ENCODE results near the gene ARFIP2.
"Not testable (repeated sequence)": the region's sequence is repeated elsewhere in the genome, so short reads cannot be mapped to it uniquely, and the experiment has no call there.

ARFIP2 gene, protein sequence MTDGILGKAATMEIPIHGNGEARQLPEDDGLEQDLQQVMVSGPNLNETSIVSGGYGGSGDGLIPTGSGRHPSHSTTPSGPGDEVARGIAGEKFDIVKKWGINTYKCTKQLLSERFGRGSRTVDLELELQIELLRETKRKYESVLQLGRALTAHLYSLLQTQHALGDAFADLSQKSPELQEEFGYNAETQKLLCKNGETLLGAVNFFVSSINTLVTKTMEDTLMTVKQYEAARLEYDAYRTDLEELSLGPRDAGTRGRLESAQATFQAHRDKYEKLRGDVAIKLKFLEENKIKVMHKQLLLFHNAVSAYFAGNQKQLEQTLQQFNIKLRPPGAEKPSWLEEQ

DNA sequence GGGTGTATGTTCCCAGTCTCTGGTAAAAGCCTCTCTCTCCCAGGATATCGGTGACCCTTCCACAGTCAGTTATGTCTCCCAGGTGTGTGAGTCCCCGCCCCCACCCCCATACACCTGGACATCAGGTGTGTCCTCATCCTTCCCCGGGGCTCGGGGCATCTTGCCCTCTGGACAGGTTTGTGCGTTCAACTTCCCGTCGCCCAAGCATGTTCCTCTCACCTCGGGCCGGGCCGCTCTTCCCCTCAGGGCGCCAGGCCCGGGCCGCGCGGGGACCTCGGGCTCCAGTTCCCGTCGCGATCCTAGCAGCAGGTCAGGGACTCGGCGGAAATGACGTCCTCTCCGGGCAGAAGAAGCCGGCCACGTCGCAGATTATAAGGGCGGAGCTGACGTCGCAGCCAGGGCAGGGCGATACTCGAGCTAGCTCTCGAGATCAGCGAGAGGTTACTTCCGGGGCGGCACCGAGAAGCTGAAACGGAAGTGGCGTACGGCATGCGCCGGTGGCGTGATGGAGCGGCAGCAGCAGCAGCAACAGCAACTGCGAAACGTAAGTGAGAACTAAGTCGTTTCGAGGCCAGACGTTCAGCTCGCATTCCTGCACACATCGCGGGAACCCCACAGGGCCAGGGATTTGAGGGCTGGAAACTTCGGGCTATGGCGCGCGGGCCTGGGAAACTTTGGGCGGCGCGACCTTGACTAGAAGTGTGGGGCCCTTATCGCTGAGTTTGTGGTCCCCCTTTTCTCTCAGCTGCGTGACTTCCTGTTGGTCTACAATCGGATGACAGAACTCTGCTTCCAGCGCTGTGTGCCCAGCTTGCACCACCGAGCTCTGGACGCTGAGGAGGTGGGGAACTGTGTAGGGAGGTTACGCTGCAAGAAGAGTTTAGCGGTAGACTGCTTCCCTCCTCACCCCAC is at the start of gene ARFIP2, which contains the start of gene TIMM10B:
ARFIP2 (minus strand) TSS at position 320 of the 912 bp plus-strand sequence. CDS start 910 bp downstream, outside the sequence.
TIMM10B (plus strand) TSS at position 490 of the 912 bp plus-strand sequence; CDS start at position 506, 16 bp downstream.
- DNase-seq, result peak; percentile 99

DNA sequence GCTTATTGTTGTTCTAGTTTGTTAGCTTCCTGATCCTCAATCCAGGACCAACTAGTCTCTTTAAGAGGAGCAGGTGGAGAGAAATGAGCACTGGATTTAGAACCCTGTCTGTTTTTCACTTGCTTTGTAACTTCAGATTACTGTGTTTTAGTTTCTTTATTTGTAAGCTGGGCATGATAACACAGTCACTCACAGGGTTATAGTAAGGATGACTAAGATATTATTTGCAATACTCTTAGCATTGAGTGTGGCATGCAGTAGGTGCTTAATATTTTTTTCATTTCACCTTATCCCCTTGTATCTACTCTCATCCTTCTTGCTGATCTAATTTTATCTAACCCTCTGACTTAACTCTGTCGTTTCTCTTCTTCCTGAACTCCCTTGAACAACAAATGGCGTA is 49.7 kb upstream of the ARFIP2 start:
- no peak for DNase-seq

DNA sequence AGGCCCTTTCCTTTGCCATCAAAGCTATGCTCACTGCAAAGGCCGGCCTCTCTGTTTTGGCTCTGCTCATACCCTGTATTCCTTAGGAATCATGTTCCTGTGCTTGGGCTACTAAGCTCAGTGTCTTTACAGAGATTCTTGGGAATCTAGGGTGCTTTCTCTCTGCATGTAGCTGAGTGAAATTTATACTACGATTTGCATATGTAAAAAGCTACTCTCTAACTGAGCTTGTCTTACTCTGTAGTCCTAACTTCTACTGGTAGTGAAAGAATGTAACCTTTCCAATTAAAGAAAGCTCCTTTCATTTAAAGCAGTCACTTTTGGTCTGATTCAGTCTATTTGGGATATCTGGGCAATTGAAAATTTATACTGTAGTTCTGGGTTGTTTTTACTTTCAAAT is 48.1 kb upstream of the ARFIP2 start:
- no peak for DNase-seq

DNA sequence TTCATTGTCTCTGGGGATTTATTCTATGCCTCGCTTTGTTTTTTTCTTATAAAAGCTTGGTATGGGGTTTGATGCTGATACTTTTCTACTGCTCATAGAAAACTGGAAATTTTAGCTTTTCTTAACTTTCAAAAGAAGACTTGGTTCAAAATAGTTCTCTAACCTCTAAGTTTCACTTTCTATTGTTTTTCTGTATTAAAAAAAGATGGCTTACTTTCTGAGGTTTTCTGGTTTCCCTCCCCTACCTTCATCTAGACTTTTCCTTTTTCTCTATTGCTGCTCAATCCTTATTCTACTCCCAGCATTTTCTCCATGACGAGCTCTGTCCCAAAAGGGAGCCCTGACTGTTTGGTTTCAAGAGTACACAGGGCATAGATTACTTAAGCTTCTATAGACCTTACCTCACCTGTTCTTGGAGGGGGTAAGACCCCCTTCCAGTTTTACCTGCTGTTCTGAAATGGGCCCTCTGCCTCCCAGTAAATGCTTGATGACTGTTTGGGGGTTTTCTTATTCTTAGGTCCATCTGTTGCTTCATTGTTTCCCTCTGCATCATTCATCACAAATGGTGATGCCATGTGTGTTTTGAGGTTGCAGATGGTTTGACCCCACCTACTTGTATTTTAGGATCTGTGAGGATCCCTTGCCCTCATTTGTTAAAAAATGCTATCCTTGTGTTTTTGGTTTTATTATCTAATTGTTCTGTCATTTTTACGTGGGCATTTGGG is 45.4 kb upstream of the ARFIP2 start:
- DNase-seq, result no peak

DNA sequence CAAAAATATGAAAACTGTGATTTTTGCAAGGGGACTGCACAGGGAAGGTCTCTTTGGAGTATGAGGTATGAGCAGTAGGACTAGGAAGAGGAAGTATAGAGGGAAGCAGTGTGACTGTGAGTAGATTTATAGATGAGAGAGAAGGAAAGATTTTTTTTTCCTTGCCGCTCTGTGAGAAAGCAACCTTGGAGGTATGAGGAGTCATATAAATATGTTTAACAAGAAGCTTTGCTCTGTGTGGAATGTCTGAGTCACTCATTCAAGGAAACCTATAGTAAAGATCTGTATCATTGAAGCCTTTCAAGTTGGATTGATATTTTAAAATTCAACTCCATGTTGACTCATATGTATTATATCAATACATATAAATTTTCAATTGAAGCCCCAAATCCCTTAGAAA is 42.1 kb upstream of the ARFIP2 start:
- DNase-seq, result no peak

DNA sequence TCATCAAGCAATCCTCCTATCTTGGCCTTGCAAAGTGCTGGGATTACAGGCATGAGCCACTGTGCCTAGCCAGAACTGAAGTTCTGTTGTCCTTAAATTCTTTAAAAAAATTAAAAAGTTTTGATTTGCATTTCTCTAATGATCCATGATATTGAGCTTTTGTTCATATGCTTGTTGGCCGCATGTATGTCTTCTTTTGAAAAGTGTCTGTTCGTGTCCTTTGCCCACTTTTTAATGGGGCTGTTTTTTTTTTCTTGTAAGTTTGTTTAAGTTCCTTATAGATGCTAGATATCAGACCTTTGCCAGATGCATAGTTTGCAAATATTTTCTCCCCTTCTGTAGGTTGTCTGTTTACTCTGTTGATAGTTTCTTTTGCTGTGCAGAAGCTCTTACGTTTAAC is 40.8 kb upstream of the ARFIP2 start:
- not testable (repeated sequence) for DNase-seq

DNA sequence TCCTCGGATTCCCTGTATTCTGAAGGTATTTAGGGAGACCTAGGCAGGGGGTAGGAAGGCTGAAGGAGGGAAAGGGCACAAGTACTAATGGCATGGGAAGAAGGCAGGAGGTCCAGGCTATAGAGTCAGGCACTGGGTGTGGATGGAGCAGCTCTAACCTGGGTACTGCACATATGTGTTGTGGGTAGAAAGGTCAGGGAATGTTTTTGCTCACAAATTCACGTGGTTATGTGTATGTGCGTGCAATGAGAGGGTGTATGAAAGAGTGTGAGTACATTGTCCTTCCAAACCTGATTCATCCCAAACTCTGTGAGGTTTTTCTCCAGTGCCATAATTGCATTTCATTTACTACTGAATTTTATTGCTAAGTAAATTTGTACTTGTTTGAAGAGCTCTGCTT is 39.1 kb upstream of the ARFIP2 start:
- no peak for DNase-seq

DNA sequence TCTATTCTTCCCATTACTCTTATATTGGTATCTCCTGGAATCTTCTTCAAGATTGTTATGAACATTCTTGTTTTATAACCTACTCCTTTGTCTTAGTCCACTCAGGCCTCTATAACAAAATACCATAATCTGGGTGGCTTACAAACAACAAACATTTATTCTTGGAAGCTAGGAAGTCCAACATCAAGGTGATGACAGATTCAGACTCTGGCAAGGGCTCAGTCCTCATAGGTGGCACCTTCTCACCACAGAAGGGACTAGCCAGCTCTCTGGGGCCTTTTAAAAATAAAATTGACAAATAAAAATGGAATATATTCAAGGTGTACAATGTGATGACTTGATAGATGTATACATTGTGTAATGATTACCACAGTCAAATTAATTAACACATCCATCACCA is 35.7 kb upstream of the ARFIP2 start:
- no peak for DNase-seq

DNA sequence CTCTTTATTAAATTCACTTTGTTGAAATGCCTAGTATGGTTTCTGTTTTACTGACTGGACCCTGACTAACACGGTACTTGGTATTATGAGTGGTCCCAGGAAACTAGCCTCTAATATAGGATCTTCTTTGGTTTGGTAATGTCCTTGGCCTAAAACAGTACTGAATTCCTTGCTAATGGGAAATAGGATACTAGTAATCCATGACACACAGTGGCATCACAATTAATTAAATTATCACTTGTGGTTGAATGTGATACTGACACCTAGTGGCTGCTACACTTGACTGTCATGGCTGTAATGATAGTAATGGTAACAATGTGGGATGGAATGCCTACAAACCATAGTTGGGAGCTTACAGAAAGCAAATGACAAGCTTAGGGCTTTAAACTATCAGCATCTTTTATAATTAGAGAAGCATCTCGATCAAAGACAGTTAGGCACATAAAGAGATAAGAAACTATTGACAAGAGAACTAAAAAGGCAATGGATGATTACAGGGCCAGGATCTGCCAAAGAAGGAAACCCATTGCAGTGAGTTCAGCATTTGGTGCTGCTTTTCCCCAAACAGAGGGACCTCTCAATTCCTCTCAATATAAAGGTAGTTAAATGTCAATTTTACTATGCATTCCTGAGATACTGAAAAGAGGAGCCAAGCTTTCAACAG is 24.6 kb upstream of the ARFIP2 start:
- peak; percentile 72 for DNase-seq

DNA sequence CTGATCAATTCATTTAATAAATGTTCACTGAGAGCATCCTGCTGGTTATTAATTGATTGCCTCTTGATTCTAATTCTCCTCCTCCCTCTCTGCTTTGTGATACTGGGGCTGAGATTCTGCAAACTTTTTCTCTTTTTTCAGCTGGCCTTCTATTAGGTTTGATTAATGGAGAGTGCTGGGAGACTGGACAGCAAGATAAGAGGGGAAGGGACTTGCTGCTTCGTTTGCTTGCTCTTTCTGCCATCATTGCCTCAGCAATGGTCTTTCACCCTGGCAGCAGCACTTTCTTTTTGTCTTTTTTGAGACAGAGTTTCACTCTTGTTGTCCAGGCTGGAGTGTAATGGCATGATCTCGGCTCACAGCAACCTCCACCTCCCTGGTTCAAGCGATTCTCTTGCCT is 23.0 kb upstream of the ARFIP2 start:
- DNase-seq, result no peak

DNA sequence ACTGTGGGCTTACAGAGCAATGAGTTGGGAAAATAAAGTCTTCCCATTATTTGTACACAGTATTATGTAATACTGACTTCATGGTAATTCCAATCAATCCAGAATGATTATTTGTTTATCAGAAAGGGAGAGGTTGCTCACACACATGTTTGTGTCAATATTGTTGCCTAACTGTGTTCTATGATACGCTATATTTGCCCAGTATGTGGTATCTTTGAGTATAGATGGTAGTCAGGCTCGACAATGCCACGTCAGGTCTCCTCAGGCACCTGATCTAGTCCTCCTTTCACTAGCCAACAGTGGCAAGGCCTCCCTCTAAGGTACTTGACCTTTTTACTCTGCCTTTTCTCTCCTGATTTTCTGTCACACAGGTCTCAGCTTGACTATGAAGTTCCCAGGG is 21.3 kb upstream of the ARFIP2 start:
- no peak for DNase-seq

DNA sequence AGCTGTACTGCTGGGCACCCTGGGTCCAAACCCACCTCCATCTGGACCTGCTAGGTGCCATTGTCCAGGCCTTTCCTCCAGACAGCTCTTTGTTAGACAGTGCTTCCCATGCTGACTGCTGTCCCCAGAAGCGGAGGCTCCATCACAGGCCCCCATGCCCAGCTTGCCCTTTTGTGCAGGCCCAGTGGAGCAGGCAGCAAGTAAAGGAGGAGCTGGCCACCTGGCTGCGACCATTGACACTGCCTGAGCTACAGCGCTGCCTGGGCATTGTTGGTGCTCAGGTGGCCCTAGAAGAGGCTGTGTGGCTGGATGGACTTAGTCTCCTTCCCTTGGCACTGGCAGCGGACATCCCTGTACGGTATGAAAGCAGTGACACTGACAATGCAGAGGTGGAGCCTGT is 17.4 kb upstream of the ARFIP2 start:
- DNase-seq, result no peak

DNA sequence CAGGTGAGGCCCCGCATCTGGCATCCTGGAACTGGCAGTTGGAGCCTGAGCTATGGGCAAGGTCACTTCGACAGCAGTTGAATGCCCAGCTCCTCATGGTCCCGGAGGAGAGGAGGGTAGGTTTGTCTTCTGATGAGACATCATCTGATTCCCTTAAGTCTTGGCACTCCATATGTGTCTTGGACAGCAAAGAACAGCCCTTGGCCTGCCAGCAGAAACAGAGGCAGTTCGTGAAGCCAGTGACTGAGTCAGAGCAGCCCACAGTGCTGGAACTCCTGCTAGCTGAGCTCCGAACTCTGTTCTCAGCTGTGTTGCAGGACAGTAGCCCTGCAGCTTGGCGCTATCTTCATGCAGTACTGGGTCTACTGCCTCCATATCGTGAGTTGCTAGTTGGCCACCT is 17.0 kb upstream of the ARFIP2 start:
- no peak for DNase-seq

DNA sequence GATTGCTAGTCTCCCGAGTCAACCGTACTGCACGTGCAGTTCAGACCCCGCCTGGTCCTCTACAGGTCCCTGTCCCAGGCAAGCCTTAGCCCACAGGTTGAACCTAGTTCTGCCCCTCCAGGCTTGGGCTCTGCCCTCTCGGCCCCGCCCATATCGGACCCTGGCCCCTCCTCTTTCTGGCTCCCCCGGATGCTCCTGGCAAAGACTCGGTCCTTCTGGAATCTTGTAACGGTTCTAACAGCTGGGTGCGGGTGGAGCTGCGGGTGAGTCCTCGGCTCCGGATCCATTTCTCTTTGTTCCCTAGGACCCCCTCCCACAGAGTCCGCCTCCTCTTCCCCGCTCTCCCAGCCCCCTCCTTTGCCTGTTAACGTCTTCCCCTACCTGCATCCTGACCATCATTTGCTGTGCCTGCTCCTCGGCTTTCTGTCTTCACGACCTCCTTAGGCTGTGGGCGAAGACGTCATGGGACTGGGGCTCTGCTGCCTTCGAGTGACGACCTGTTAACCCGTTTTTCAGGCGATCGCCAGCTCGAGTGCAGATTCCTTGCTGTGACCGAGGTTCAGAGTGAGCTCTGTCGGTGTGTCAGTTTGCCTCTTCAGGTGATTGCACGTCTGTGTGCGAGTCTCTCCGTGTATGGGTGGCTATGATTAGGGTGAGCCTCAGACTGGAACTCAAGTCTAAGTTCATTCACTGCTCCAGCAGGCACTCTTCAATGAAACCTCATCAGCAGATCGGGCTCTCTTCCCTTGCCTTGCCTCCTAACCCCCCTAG is 16.1 kb upstream of the ARFIP2 start, which contains the start of gene DNHD1:
DNHD1 (plus strand) TSS at position 212 of the 771 bp plus-strand sequence. CDS start 936 bp downstream, outside the sequence.
- DNase-seq, result no peak

DNA sequence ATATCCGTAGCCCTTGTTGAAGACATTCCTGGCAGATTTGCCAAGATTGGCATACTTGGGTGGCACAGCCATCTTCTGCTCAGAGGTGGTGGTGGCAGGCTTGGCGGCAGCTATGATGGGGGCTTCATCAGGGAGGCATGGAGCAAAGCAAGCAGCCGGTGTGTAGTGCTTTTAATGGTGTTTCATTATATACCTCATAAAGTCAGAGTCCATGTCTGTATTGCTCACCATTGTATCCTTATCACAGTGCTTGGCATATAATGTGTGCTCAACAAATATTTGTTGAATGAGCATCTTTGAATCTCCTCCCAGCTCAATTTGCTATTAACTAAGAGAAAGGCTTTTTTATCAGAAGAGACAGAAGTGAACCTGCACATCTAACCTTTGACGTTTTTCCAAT is 8.2 kb upstream of the ARFIP2 start:
- peak; percentile 56 for DNase-seq

DNA sequence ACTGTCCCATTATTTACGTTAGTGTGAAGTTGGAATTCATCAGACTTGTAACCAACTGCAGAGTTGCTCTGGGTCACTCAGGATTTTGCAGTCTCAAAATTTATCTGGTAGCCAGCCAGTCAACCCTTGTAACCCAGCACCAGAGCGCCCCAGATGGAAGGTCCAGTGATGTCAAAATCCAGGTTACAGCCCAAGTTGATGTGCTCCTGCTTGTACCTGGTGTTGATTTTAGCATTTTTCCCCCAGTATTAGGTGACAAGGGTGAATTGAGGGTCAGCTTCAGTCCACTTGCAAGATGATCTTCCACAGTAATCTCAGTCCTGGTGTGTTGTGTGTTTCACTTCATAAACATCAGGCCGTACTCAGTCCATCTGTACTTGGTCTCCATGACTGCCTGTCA is 7.7 kb upstream of the ARFIP2 start:
- DNase-seq, result no peak

DNA sequence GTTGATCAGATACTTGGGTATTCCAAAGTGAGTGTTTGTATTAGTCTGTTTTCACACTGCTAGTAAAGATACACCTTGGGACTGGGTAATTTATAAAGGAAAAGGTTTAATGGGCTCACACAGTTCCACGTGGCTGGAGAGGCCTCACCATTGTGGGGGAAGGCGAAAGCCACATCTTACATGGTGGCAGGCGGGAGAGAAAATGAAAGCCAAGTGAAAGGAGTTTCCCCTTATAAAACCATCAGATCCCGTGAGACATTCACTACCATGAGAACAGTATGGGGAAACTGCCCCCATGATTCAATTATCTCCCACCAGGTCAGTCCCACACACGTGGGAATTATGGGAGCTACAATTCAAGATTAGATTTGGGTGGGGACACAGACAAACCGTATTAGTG is 7.2 kb upstream of the ARFIP2 start:
- DNase-seq, result no peak

DNA sequence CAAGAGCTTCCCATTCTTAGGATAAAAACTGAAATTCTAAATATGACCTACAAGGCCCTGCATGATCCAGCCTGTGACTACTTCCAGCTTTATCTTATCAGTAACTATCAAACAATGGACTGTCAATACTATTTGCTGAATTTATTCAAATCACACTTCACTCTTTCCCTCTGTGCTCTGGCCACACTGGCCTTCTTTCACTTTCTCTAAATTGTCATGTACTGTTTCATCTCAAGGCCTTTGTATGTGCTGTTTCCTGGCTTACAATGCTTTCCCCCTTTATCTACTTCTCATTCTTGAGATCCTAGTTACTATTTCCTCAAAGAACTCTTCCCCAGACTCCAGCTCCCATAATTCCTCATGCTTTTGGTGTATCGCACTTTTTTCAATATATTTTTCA is 5.8 kb upstream of the ARFIP2 start:
- DNase-seq, result no peak

DNA sequence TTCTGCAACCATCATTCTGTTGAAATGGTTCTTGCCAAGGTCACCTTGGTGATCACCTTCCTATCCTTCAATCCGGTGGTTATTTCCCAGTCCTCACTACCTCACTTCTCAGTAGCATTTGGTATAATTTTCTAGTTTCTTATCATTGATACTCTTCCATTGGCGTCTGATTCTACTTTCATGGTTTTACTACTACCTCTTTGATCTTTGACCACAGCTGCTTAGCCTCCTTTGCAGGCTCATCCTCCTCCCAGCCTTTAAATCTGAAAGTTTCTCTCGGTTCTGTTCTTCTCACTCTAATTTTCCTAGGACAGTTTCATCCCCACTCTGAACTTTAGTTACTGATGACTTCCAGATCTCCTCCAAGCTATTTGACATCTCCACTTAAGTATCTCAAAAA is 5.1 kb upstream of the ARFIP2 start:
- DNase-seq, result no peak

DNA sequence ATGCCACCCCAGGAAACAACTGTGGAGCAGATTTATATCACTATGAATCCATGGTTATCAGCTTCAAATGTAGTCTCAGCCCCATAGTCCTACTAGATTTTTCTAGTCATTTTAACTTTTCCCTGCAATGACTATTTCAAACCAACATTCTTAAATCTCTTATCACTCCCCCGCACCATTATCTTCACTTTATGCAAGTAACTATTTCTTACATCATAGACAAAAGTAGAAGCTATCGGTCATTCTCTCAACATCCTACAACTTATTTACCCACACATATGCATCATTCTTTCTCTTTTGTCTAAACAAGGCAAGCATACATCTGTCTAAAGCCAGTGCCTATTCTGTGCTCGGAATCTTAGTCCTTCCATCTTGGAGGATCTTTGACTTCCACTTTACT is 4.5 kb upstream of the ARFIP2 start:
- no peak for DNase-seq

DNA sequence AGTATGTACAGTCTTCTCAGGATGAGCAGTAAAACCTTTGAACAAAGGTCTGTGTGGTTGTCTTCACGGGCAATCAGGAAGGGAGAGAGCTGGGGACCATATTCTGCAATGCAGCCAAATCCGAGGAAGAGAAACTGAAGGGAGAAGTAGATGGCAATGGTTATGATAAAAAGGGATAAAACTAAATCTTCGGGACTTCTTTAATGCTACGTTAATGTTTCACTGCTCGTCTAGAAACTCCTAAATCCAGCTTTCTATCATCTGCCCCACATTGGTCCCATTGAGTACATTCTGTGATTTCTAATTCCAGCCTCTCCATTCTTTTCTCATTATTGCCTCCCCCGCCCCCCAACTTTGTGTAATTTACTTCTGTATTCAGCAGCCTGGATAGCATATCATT is 1.9 kb upstream of the ARFIP2 start:
- no peak for DNase-seq

DNA sequence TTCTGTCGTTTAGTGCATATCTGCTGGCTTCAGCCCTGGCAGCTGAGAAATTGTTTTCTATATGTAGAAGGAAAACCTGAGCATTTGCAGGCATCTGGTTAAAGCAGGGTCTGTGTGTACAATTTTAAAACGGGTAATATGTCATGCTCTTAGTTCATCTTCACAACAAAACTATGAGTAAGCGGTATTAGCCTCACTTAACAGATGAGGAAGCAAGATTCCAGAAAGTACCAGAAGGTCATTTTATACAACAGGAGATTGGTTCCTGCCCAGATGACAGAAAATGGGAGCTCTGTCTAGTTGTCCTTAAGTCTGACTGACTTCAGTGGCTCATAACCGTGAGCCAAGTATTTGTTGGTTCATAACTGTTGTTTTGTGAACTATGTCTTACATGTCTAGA is 1.3 kb upstream of the ARFIP2 start:
- DNase-seq, result no peak
